ENCODE results near the gene DLEC1.

The DLEC1 gene

DNA sequence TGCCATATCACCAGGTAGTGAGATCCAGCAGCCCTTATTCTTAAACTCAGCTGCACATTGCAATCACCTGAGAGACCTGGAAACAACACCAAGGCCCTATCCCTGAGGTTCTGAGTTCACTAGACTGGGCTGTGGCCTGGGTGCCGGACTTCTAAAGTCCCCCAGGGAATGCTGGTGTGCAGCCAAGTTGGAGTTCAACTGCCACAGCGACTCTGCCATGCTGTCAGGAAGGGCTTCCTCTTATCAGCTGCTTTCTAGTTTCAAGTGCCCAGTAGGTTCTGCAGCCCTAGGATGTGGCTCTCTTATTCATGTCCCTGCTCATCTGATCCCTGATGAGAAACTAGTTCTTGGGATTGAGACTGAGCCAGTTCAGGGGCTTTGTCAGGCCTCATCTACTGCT lies 50.2 kb downstream of the DLEC1 start:
- no peaks in the 10 kb centered on the region for H3K4me1 ChIP-seq (ENCODE audit: insufficient read depth, low read length)
- DNase-seq, result no peak
- H3K4me3 ChIP-seq (ENCODE audit: low read depth in 1 of 2, low read length in 2 of 2), result no peak overlapping the region
- no peak for TF ChIP-seq EZH2 (IDR thresholded peaks at IDR 0.05; ENCODE audit: borderline replicate concordance, low read depth, low read length, severe bottlenecking)
- TF ChIP-seq, protein P1, sequence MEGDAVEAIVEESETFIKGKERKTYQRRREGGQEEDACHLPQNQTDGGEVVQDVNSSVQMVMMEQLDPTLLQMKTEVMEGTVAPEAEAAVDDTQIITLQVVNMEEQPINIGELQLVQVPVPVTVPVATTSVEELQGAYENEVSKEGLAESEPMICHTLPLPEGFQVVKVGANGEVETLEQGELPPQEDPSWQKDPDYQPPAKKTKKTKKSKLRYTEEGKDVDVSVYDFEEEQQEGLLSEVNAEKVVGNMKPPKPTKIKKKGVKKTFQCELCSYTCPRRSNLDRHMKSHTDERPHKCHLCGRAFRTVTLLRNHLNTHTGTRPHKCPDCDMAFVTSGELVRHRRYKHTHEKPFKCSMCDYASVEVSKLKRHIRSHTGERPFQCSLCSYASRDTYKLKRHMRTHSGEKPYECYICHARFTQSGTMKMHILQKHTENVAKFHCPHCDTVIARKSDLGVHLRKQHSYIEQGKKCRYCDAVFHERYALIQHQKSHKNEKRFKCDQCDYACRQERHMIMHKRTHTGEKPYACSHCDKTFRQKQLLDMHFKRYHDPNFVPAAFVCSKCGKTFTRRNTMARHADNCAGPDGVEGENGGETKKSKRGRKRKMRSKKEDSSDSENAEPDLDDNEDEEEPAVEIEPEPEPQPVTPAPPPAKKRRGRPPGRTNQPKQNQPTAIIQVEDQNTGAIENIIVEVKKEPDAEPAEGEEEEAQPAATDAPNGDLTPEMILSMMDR (IDR thresholded peaks at IDR 0.05; ENCODE audit: borderline replicate concordance, extremely low read depth, low read length, poor library complexity, severe bottlenecking), result no peak
- H3K36me3 ChIP-seq (ENCODE audit: insufficient read depth, low read length), result no peaks in the 10 kb centered on the region
- no peak overlapping the region for H3K4me2 ChIP-seq (ENCODE audit: insufficient read depth, low read length)
- H4K20me1 ChIP-seq (ENCODE audit: insufficient read depth, low read length), result no peaks in the 10 kb centered on the region
- H2AFZ ChIP-seq (ENCODE audit: low read depth, low read length), result no peak overlapping the region
- H3K79me2 ChIP-seq (ENCODE audit: insufficient read depth, low read length), result no peaks in the 10 kb centered on the region
- no peak overlapping the region for H3K9ac ChIP-seq (ENCODE audit: low read depth, low read length)
- H3K9me3 ChIP-seq (ENCODE audit: insufficient read depth, low read length, severe bottlenecking), result peaks cover 3% of the 10 kb centered on the region
- no peaks in the 10 kb centered on the region for H3K27me3 ChIP-seq (ENCODE audit: insufficient read depth, low read length, poor library complexity)
- H3K27ac ChIP-seq (ENCODE audit: low read length), result no peak overlapping the region
- ATAC-seq (ENCODE audit: insufficient read depth, low read depth), result no peak

DNA sequence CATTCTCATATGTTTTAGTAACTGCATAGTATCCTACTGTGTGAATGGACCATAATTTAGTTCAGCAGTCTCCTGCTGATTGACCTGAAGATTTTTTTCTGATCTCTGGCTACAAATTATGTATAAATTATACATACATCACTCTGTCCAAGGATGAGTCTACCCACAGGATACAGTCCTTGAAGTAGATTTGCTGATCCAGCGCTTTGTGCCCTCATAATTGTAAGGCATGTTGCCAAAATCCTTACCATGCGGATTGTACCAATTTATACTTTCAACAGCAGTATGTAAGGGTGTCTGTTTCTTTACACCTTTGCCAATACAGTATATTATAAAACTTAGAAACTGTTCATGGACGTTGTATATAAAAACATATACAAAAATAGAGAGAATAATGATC lies 51.4 kb downstream of the DLEC1 start:
- TF ChIP-seq EZH2 (IDR thresholded peaks at IDR 0.05; ENCODE audit: borderline replicate concordance, low read depth, low read length, severe bottlenecking), result no peak
- TF ChIP-seq, protein P1 (IDR thresholded peaks at IDR 0.05; ENCODE audit: borderline replicate concordance, extremely low read depth, low read length, poor library complexity, severe bottlenecking), result no peak
- no peak overlapping the region for H3K27ac ChIP-seq (ENCODE audit: low read length)
- no peak overlapping the region for H3K4me3 ChIP-seq (ENCODE audit: low read depth in 1 of 2, low read length in 2 of 2)
- H3K79me2 ChIP-seq (ENCODE audit: insufficient read depth, low read length), result no peaks in the 10 kb centered on the region
- no peaks in the 10 kb centered on the region for H3K4me1 ChIP-seq (ENCODE audit: insufficient read depth, low read length)
- H3K36me3 ChIP-seq (ENCODE audit: insufficient read depth, low read length), result no peaks in the 10 kb centered on the region
- no peaks in the 10 kb centered on the region for H3K9me3 ChIP-seq (ENCODE audit: insufficient read depth, low read length, severe bottlenecking)
- H3K27me3 ChIP-seq (ENCODE audit: insufficient read depth, low read length, poor library complexity), result no peaks in the 10 kb centered on the region
- no peak overlapping the region for H2AFZ ChIP-seq (ENCODE audit: low read depth, low read length)
- no peak for DNase-seq
- ATAC-seq (ENCODE audit: insufficient read depth, low read depth), result no peak
- H4K20me1 ChIP-seq (ENCODE audit: insufficient read depth, low read length), result no peaks in the 10 kb centered on the region
- H3K9ac ChIP-seq (ENCODE audit: low read depth, low read length), result no peak overlapping the region
- no peak overlapping the region for H3K4me2 ChIP-seq (ENCODE audit: insufficient read depth, low read length)

DNA sequence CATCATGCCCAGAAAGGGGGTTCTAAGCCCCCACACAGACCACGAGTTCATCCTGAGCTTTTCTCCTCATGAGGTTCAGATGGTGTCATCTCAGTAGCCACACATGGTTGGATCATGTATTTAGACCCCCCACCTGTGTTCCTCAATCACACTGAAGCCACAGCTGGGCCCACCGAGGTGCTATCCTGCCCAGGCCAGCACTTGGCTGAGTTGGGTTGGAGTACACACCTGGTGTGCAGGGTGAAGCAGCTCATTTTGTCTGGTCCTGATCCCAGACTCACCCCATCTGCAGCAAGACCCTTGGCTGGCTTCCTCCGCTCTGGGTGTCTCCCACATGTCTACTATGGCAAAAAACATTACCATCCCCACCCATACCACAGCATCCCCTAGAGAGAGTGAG lies 56.0 kb downstream of the DLEC1 start:
- Histone ChIP-seq H3K4me3 (ENCODE audit: low read depth in 1 of 2, low read length in 2 of 2) (no peak overlapping the region), H3K27me3 (ENCODE audit: insufficient read depth, low read length, poor library complexity) (peaks cover 29% of the 10 kb centered on the region), H3K79me2 (ENCODE audit: insufficient read depth, low read length) (no peaks in the 10 kb centered on the region), H3K27ac (ENCODE audit: low read length) (no peak overlapping the region), H3K9ac (ENCODE audit: low read depth, low read length) (no peak overlapping the region), H4K20me1 (ENCODE audit: insufficient read depth, low read length) (no peaks in the 10 kb centered on the region), H2AFZ (ENCODE audit: low read depth, low read length) (no peak overlapping the region), H3K4me2 (ENCODE audit: insufficient read depth, low read length) (no peak overlapping the region), H3K9me3 (ENCODE audit: insufficient read depth, low read length, severe bottlenecking) (no peaks in the 10 kb centered on the region), H3K4me1 (ENCODE audit: insufficient read depth, low read length) (no peaks in the 10 kb centered on the region), H3K36me3 (ENCODE audit: insufficient read depth, low read length) (no peaks in the 10 kb centered on the region)
- TF ChIP-seq, protein P1 (IDR thresholded peaks at IDR 0.05; ENCODE audit: borderline replicate concordance, extremely low read depth, low read length, poor library complexity, severe bottlenecking), result no peak
- no peak for TF ChIP-seq EZH2 (IDR thresholded peaks at IDR 0.05; ENCODE audit: borderline replicate concordance, low read depth, low read length, severe bottlenecking)
- DNase-seq (no peak), ATAC-seq (ENCODE audit: insufficient read depth, low read depth) (no peak)
